K562 (cell line): ENCODE measurements around the gene S100P. TPM values are rescaled to one million over a fixed set of nuclear protein-coding genes. Genes with fewer than 3 reads are reported as not detected.

ENCODE experiments used
- ATAC-seq: fragments of 200-7000 bp; cut with Tn5 transposase; 3 replicates; pipeline ENCODE4 v1.9.1; 2020; ENCODE audit warnings: moderate library complexity
- BruUV-seq: library from RNA; stranded (reverse); fragments of 400-500 nt; replicated peaks from 2 replicates; lab custom pipeline; 2021; lab: Mats Ljungman, UMichigan
- CTCF ChIA-PET: fragments of 300-600 bp; formaldehyde crosslinking; extraction: SDS; loops from one replicate; lab custom pipeline; 2021; ENCODE audit warnings: low intra/inter-chr PET ratio; lab: Yijun Ruan, JAX
- POLR2A ChIA-PET: fragments of 300-600, 350-650 bp; sonication (Branson Sonifier 250); formaldehyde crosslinking; extraction: SDS; loops from one replicate; lab custom pipeline; 2021; ENCODE audit warnings: antibody characterized with exemption, inconsistent platforms; lab: Yijun Ruan, JAX
- DNase-seq, 4 experiments: peaks; one replicate each; pipeline versions ENCODE4 v3.0.0 to v3.0.0-alpha.2; 2011 to 2018; ENCODE audit warnings: low spot score in 3 of 4, mixed read lengths in 3 of 4; ENCODE audit errors: extremely low read depth in 1 of 4
- FAIRE-seq: peaks from 2 replicates; lab custom pipeline; 2011; peaks lifted over from hg19 to GRCh38; lab: Jason Lieb, UNC
- H2AFZ ChIP-seq: 2 replicates; pipeline ENCODE4 v1.6.0; 2011; ENCODE audit warnings: low read depth, low read length, control low read depth, inconsistent platforms
- H3K27ac ChIP-seq: fragments of 200-600 bp; 3 replicates; pipeline ENCODE4 v1.8.0; 2011; ENCODE audit warnings: low read depth, mild to moderate bottlenecking, control low read depth, inconsistent platforms, low read length, moderate library complexity, mixed read lengths; ENCODE audit errors: extremely low read depth
- H3K27me3 ChIP-seq, 2 experiments: fragments of 300-600 bp in 1 of 2; 2 replicates in 1 of 2; 3 replicates in 1 of 2; pipeline versions ENCODE4 v1.6.0 to v1.8.0; 2011; ENCODE audit warnings: inconsistent platforms in 2 of 2, low read length in 2 of 2, mild to moderate bottlenecking in 1 of 2, mixed read lengths in 1 of 2, moderate library complexity in 1 of 2; ENCODE audit not compliant: control insufficient read depth in 2 of 2, insufficient read depth in 2 of 2
- H3K36me3 ChIP-seq: fragments of 300-600 bp; 3 replicates; pipeline ENCODE4 v1.8.0; 2011; ENCODE audit warnings: mild to moderate bottlenecking, low read length, inconsistent platforms; ENCODE audit not compliant: control insufficient read depth, insufficient read depth
- H3K4me1 ChIP-seq, 2 experiments: fragments of 200-600 bp in 1 of 2; replicated peaks in 1 of 2; 2 replicates in 1 of 2; 3 replicates in 1 of 2; pipeline versions ENCODE4 v1.5.1 to v1.8.0; 2011; ENCODE audit warnings: inconsistent platforms in 2 of 2, low read length in 2 of 2, mild to moderate bottlenecking in 1 of 2, mixed read lengths in 1 of 2, moderate library complexity in 1 of 2; ENCODE audit not compliant: control insufficient read depth in 2 of 2, insufficient read depth in 2 of 2
- H3K4me2 ChIP-seq: 2 replicates; pipeline ENCODE4 v1.6.1; 2011; ENCODE audit warnings: low read length, control low read depth, inconsistent platforms, mixed read lengths; ENCODE audit not compliant: insufficient read depth
- H3K4me3 ChIP-seq: fragments of 200-600 bp; sonication (generic), shearing (Covaris generic); 2 replicates; pipeline ENCODE4 v1.5.1; 2016; ENCODE audit warnings: control low read depth, inconsistent platforms
- H3K79me2 ChIP-seq: fragments of 200-600 bp; 3 replicates; pipeline ENCODE4 v1.8.0; 2011; ENCODE audit warnings: low read length, inconsistent platforms; ENCODE audit not compliant: control insufficient read depth, insufficient read depth
- H3K9ac ChIP-seq, 2 experiments: 2 replicates each; pipeline versions ENCODE4 v1.6.0 to v1.6.1; 2011; ENCODE audit warnings: low read depth in 2 of 2, low read length in 2 of 2, control low read depth in 1 of 2, inconsistent platforms in 1 of 2, mild to moderate bottlenecking in 1 of 2, mixed read lengths in 1 of 2; ENCODE audit not compliant: insufficient read depth in 1 of 2
- H3K9me1 ChIP-seq: one replicate; pipeline ENCODE4 v1.6.0; 2011; ENCODE audit warnings: inconsistent platforms, mild to moderate bottlenecking, low read length, moderate library complexity; ENCODE audit not compliant: control insufficient read depth, insufficient read depth
- H3K9me3 ChIP-seq: replicated peaks from 2 replicates; pipeline ENCODE4 v1.5.1; 2011; ENCODE audit warnings: low read depth, low read length, inconsistent platforms; ENCODE audit not compliant: control insufficient read depth, insufficient read depth
- H4K20me1 ChIP-seq: replicated peaks from 2 replicates; pipeline ENCODE4 v1.6.1; 2011; ENCODE audit warnings: low read length, inconsistent platforms, mixed read lengths; ENCODE audit not compliant: control insufficient read depth, insufficient read depth
- CBFA2T2 ChIP-seq: fragments of 450-650 bp; conservative IDR thresholded peaks from 2 replicates; pipeline ENCODE4 v1.6.1; 2017; ENCODE audit warnings: mild to moderate bottlenecking
- CEBPB ChIP-seq: fragments of 450-650 bp; IDR thresholded peaks from 2 replicates; pipeline ENCODE4 v1.6.1; 2016; ENCODE audit warnings: missing genetic modification characterization, missing compliant biosample characterization
- EWSR1 ChIP-seq: fragments of 450-650 bp; IDR thresholded peaks from 2 replicates; pipeline ENCODE4 v1.6.1; 2018; ENCODE audit warnings: borderline replicate concordance, mild to moderate bottlenecking, low read depth, moderate library complexity; ENCODE audit not compliant: partially characterized antibody
- HDAC2 ChIP-seq: fragments of 450-650 bp; IDR thresholded peaks from 2 replicates; pipeline ENCODE4 v1.6.1; 2016; ENCODE audit warnings: mild to moderate bottlenecking
- NFIX ChIP-seq: fragments of 250-450 bp; sonication (Bioruptor Pico); IDR thresholded peaks from 2 replicates; pipeline ENCODE4 v1.4.0; 2020; ENCODE audit warnings: low read depth, mild to moderate bottlenecking, moderate library complexity
- RAD21 ChIP-seq, 2 experiments: fragments of 250-450 bp in 1 of 2; fragments of 450-650 bp in 1 of 2; sonication (Bioruptor Pico) in 1 of 2; formaldehyde crosslinking in 1 of 2; IDR thresholded peaks in 1 of 2; conservative IDR thresholded peaks in 1 of 2; 2 replicates each; pipeline versions ENCODE4 v1.4.0 to v1.8.0; 2020 to 2022; ENCODE audit warnings: mild to moderate bottlenecking in 2 of 2, moderate library complexity in 1 of 2
- RBM14 ChIP-seq: fragments of 200-400 bp; formaldehyde crosslinking; IDR thresholded peaks from 2 replicates; pipeline ENCODE4 v1.6.1; 2018; ENCODE audit warnings: low read depth, mild to moderate bottlenecking, low read length, moderate library complexity, borderline replicate concordance; ENCODE audit not compliant: insufficient read depth
- RFX5 ChIP-seq: IDR thresholded peaks from 2 replicates; pipeline ENCODE4 v1.6.1; 2011; ENCODE audit warnings: low read depth, mild to moderate bottlenecking, improper control_type of control experiment, low read length
- SAFB ChIP-seq: fragments of 200-400 bp; formaldehyde crosslinking; IDR thresholded peaks from 2 replicates; pipeline ENCODE4 v1.6.1; 2017; ENCODE audit warnings: low read depth, low read length, borderline replicate concordance
- SLC30A9 ChIP-seq: fragments of 250-450 bp; sonication (Bioruptor Pico); IDR thresholded peaks from 2 replicates; pipeline ENCODE4 v1.8.0; 2022; ENCODE audit warnings: mild to moderate bottlenecking, moderate library complexity
- ZNF140 ChIP-seq: fragments of 250-450 bp; sonication (Bioruptor Pico); IDR thresholded peaks from 2 replicates; pipeline ENCODE4 v1.8.0; 2021; ENCODE audit warnings: moderate library complexity, mild to moderate bottlenecking, inconsistent platforms
- ZNF695 ChIP-seq: fragments of 450-650 bp; formaldehyde crosslinking; IDR thresholded peaks from 2 replicates; pipeline ENCODE4 v1.4.0; 2020; ENCODE audit warnings: mild to moderate bottlenecking, moderate library complexity
- WGBS: fragments of 100-300 bp; shearing (Covaris generic); methylation state at CpG from one replicate; pipeline ENCODE4 v1.1.6; 2016; ENCODE audit warnings: low coverage, mixed read lengths; ENCODE audit not compliant: insufficient coverage; ENCODE audit errors: missing lambda C conversion rate; 5-methylcytosine and 5-hydroxymethylcytosine counted together
- in situ Hi-C: fragments of 300-500 bp; cut with MboI; formaldehyde crosslinking; loops from 4 replicates; pipeline ENCODE4 v1.15.0; 2018; ENCODE audit warnings: inconsistent platforms, mixed read lengths
- intact Hi-C: fragments of 100-400 bp; cut with micrococcal nuclease; formaldehyde crosslinking; loops from 2 replicates; pipeline ENCODE4 v1.14.2; 2022
- polyA plus RNA-seq, 8 experiments: library from polyadenylated mRNA; depleted of rRNA in 4 of 8; stranded (reverse) in 5 of 8; unstranded in 3 of 8; fragments of >200 nt; fragmentation: Nextera tagmentation in 2 of 8; fragmentation: Illumina TruSeq in 1 of 8; extraction: Ambion mirVana in 2 of 8; extraction: Trizol in 1 of 8; gene quantifications; 2 replicates each; pipeline versions ENCODE4 v1.2.1 to v1.2.3, GENCODE V29; 2011 to 2014; ENCODE audit warnings: inconsistent platforms in 1 of 8, missing spikeins in 1 of 8
- total RNA-seq, 7 experiments: library from RNA; depleted of rRNA in 6 of 7; stranded (reverse); fragments of >200 nt in 6 of 7; fragmentation: Illumina TruSeq in 2 of 7; extraction: Trizol in 2 of 7; gene quantifications; 2 replicates each; pipeline versions ENCODE4 v1.2.1 to v1.2.3, GENCODE V29; 2011 to 2021; ENCODE audit warnings: low replicate concordance in 1 of 7
- TF ChIP-seq, protein P1 (sequence below): fragments of 450-650 bp; formaldehyde crosslinking; IDR thresholded peaks from 2 replicates; pipeline ENCODE4 v1.4.0; 2020; ENCODE audit warnings: mild to moderate bottlenecking, moderate library complexity
- TF ChIP-seq, protein P2 (sequence below), 3 experiments: IDR thresholded peaks in 2 of 3; conservative IDR thresholded peaks in 1 of 3; 2 replicates each; pipeline ENCODE4 v1.5.1; 2011 to 2012; ENCODE audit warnings: low read length in 3 of 3, mild to moderate bottlenecking in 3 of 3, control low read depth in 2 of 3, improper control_type of control experiment in 1 of 3, inconsistent platforms in 1 of 3, low read depth in 1 of 3, mixed read lengths in 1 of 3, moderate library complexity in 1 of 3; ENCODE audit not compliant: insufficient read depth in 2 of 3
- TF ChIP-seq, protein P3 (sequence below): fragments of 250-450 bp; sonication (Bioruptor Pico); IDR thresholded peaks from 2 replicates; pipeline ENCODE4 v1.5.0; 2021; ENCODE audit warnings: mild to moderate bottlenecking, borderline replicate concordance

Gene S100P
- total and polyA plus RNA-seq, 9 of the 15 experiments (the other 6 are each of a cell fraction or from before 2014, with no cell fraction given), result 4.1 to 23.8 (median 7.5) TPM

DNA sequence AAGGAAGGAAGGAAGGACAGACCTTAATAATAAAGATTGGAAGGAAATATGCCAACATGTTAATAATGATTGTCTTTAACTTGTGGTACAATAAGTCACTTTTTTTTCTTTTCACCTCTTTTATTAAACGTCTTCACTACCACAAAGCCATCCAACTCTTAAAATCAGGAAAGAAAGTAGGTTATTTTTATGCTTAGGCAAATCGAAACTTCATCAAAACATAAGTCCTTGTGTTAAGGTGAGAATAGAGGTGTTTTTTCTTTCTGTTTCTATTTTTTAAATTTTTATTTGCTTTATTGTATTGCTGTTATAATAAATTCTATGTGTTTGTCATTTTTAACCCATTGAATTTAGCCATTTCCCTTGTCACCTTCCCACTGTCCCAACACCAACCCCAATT lies 48.8 kb downstream of the S100P start (continued):
- no peak for TF ChIP-seq EWSR1
- no peak for TF ChIP-seq RFX5
- no peak for TF ChIP-seq CEBPB (tag)
- TF ChIP-seq NFIX, result no peak

DNA sequence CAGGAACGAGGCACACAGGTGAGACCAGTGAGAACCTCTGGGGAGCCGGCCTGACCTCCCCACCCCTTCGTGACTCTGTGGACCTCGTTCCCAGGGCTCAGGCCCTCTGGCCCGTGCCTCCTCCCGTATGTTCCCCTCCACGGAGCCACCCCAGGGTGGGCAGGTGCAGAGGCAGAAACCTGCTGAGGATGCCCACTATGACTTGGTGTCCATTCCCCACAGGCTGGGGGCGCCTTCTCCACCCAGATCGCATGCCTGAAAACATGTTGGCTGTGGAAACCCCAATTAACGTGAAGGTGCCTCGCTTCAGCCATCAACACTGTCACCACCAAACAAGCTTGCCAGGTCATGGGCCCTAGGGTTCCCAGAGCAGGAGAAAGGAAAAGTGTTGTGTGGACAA lies 49.3 kb downstream of the S100P start:
- Histone ChIP-seq H4K20me1 (no peaks in the 10 kb centered on the region), H3K79me2 (no peaks in the 10 kb centered on the region), H3K4me1 (peaks cover 0 to 19% of the 10 kb centered on the region in 2 experiments; a peak in 3 of 5 replicates), H2AFZ (peak overlapping the region; percentile 67), H3K9me3 (peaks cover 7% of the 10 kb centered on the region; the same call in 1 of the 2 replicates), H3K9me1 (no peaks in the 10 kb centered on the region), H3K4me2 (no peak overlapping the region), H3K9ac (peak overlapping the region in 1 of 2 experiments; percentile 57; a peak in 1 of 4 replicates), H3K36me3 (no peaks in the 10 kb centered on the region), H3K27ac (no peak overlapping the region), H3K27me3 (no peaks in the 10 kb centered on the region), H3K4me3 (no peak overlapping the region)
- 55% methylated on average over 11 of the region's 11 CpGs for whole genome bisulfite sequencing
- FAIRE-seq (no peak), DNase-seq (no peak), ATAC-seq (peak; percentile 33; the same call in 2 of the 3 replicates)
- in situ Hi-C loops (no loop called here), intact Hi-C loops (no loop called here)
- TF ChIP-seq, protein P1, sequence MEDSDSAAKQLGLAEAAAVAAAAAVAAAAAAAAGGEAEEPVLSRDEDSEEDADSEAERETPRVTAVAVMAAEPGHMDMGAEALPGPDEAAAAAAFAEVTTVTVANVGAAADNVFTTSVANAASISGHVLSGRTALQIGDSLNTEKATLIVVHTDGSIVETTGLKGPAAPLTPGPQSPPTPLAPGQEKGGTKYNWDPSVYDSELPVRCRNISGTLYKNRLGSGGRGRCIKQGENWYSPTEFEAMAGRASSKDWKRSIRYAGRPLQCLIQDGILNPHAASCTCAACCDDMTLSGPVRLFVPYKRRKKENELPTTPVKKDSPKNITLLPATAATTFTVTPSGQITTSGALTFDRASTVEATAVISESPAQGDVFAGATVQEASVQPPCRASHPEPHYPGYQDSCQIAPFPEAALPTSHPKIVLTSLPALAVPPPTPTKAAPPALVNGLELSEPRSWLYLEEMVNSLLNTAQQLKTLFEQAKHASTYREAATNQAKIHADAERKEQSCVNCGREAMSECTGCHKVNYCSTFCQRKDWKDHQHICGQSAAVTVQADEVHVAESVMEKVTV (CRISPR knock-in tag), result no peak
- no peak for TF ChIP-seq RBM14
- TF ChIP-seq RAD21 (CRISPR knock-in tag; conservative IDR thresholded peaks at IDR 0.05 in 1 of 2, IDR thresholded peaks at IDR 0.05 in 1 of 2), result peak in 1 of 2 experiments; percentile 36; a peak in 1 of 4 replicates
- no peak for TF ChIP-seq SLC30A9 (CRISPR knock-in tag)
- TF ChIP-seq, protein P2, sequence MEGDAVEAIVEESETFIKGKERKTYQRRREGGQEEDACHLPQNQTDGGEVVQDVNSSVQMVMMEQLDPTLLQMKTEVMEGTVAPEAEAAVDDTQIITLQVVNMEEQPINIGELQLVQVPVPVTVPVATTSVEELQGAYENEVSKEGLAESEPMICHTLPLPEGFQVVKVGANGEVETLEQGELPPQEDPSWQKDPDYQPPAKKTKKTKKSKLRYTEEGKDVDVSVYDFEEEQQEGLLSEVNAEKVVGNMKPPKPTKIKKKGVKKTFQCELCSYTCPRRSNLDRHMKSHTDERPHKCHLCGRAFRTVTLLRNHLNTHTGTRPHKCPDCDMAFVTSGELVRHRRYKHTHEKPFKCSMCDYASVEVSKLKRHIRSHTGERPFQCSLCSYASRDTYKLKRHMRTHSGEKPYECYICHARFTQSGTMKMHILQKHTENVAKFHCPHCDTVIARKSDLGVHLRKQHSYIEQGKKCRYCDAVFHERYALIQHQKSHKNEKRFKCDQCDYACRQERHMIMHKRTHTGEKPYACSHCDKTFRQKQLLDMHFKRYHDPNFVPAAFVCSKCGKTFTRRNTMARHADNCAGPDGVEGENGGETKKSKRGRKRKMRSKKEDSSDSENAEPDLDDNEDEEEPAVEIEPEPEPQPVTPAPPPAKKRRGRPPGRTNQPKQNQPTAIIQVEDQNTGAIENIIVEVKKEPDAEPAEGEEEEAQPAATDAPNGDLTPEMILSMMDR (IDR thresholded peaks at IDR 0.05 in 2 of 3, conservative IDR thresholded peaks at IDR 0.05 in 1 of 3; ENCODE audit: insufficient read depth in 2 of 3, low read depth in 1 of 3, low read length in 3 of 3), result peak in 1 of 3 experiments; percentile 19; a peak in 1 of 6 replicates
- TF ChIP-seq, protein P3, sequence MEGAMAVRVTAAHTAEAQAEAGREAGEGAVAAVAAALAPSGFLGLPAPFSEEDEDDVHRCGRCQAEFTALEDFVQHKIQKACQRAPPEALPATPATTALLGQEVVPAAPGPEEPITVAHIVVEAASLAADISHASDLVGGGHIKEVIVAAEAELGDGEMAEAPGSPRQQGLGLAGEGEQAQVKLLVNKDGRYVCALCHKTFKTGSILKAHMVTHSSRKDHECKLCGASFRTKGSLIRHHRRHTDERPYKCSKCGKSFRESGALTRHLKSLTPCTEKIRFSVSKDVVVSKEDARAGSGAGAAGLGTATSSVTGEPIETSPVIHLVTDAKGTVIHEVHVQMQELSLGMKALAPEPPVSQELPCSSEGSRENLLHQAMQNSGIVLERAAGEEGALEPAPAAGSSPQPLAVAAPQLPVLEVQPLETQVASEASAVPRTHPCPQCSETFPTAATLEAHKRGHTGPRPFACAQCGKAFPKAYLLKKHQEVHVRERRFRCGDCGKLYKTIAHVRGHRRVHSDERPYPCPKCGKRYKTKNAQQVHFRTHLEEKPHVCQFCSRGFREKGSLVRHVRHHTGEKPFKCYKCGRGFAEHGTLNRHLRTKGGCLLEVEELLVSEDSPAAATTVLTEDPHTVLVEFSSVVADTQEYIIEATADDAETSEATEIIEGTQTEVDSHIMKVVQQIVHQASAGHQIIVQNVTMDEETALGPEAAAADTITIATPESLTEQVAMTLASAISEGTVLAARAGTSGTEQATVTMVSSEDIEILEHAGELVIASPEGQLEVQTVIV (CRISPR knock-in tag), result no peak
- no peak for TF ChIP-seq SAFB
- TF ChIP-seq ZNF695 (CRISPR knock-in tag), result no peak
- no peak for TF ChIP-seq HDAC2
- no peak for TF ChIP-seq CBFA2T2
- no peak for TF ChIP-seq ZNF140 (CRISPR knock-in tag)
- BruUV-seq, result no TSS peak
- CTCF ChIA-PET, result no interaction called here
- POLR2A ChIA-PET, result no interaction called here
